Anterior cingulate cortex (tissue), 58 donors: ENCODE data around the gene FAM120B.
"Not testable (repeated sequence)": the region's sequence is repeated elsewhere in the genome, so short reads cannot be mapped to it uniquely, and the experiment has no call there.

Source experiments
- DNase-seq, 58 donors: peaks; one replicate each; lab custom pipeline; 2025; lab: John Stamatoyannopoulos, UW

Gene FAM120B

DNA sequence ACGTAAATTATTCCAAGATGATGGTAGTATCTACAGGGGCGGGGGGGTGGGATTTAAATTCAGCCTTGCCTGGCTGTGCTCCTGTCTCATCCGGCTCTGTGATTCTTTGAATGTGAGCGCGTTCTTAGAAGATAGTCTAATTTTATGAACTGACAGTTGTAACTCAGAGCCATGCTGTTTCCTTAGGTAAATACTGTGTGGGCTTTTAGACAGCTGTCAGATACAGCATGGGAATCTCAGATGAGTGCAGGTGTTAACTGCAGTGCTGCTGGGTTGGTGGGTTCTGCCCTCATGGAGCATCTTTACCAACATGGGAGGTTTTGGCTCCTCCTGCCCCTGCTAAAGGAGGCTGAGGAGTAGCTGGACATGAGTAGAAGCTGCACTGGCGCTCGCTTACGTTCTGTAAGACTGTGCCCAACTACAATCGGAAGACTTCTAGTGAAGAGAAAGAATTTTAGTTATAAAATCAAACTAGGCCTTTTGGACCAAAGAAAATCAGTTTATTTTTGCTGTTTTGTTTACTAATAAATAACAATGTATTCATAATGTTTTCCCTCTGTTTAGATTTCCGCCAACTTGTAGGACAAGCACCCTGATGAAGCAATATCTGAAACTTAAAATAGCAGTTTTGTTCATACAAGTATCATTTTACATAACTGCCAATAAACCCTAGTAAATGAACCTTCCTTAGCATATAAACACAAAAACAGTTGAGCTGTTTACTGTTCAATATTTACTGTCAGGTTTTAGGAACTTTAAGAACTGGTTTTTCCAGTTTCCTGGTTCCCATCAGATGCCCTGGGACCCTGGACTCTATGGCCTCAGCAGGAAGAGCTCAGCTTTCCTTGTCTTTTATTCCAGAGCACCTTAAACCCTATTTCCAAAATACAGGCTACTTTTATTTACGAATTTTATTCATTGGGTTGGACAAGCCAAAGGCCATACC, 66.1 kb downstream of the FAM120B start:
- DNase-seq = no peak

- no peak for DNase-seq
Measured at GRCh38 chr6:170374571-170375444, 68.2 kb downstream of the FAM120B start.

DNA sequence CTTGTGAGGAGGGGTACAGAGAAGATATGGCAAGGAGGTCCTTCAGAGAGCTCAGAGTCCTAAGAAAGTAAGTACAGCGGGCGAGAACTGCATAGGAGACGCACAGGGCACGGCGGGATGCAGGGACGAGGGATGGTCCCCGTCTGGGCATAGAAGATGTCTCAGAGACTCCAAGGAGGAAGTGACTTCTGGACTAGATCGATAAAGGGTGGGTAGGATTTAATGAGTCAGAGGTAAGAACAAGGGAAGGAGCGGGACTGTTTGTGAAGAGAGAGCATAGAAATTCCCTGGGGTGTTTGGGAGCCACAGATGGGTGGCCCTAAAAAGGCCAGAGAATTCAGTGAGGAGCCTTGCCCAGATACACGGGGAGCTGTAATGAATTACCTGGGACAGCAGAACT, 69.1 kb downstream of the FAM120B start:
- DNase-seq = no peak

DNA sequence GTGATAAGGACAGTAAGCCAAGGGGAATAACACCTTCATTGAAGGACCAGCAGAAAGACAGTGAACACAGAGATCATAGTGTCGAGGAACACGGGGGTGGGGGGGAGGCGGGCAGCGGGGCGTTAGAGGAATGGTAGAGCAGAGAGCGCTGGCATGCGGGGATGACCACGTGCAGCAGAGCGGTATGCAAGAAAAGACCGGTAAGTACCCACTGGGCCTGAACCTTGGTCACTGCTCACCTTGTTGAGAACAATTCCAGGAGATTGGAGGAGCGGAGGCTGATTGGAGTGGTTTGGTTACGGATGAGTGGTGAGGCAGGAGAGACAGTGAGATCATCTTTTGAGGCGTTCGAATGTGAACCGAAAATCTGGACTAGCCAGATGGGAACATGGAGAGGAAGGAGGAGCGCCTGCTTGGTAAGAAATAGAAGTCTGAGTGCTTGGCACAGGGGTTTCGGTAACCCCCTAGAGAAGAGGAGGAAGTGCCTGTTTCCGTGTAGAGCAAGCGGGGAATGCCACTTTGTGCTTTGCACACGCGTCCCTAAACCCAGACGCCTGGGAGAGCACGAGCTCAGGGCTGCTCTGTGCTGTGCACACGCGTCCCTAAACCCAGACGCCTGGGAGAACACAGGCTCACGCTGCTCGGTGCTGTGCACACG, 70.0 kb downstream of the FAM120B start:
- DNase-seq = peak in 1 of 58 donors; percentile 10

GRCh38 chr6:170378502-170378901, 71.9 kb downstream of the FAM120B start:
- DNase-seq = no peak

GRCh38 chr6:170381562-170381961, 75.0 kb downstream of the FAM120B start:
- no peak for DNase-seq

GRCh38 chr6:170383466-170384035, 77.0 kb downstream of the FAM120B start:
- no peak for DNase-seq

- no peak for DNase-seq
Measured at GRCh38 chr6:170385506-170385905, 78.9 kb downstream of the FAM120B start.

DNA sequence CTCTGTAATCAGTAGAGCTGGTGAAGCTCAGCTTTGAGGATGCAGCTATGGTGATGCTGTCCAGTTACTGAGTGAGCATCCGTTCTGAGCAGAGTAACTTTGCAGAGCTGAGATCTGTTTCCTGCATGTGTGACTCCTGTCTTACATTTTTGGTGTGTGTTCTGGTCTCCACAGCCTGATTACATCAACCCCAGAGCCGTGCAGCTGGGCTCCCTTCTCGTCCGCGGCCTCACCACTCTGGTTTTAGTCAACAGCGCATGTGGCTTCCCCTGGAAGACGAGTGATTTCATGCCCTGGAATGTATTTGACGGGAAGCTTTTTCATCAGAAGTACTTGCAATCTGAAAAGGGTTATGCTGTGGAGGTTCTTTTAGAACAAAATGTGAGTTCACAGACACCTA, 81.6 kb downstream of the FAM120B start:
- no peak for DNase-seq

GRCh38 chr6:170393033-170393432, 86.5 kb downstream of the FAM120B start:
- no peak for DNase-seq

DNA sequence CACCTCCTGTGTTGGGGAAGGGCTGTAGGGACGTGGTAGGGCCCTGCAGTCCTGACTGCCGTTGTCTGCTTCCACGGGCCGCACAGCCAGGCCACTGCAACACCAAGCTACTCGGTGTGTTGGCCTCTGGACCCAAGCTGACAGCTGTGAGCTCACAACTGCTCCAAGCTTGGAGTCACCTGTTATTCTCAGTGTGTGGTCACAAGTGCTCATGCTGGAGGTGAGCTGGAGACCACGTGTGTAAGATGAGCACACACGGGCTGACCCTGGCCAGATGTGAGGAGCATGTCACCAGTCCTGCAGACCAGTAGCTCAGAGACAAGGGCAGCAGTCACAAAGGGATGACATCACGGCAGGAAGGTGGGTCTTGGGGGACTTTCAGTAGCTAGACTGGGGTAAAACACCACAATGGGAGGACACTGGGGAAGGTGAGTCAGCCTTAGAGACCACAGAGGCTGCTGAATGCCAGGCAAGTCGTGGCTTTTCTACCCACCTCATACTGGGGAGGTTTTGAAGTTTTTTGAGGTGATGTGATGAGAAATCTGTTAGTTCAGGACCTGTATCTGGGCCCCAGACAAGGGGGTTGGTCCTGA, 87.3 kb downstream of the FAM120B start:
- no peak for DNase-seq

- DNase-seq = no peak
Measured at GRCh38 chr6:170394980-170395379, 88.4 kb downstream of the FAM120B start.

DNA sequence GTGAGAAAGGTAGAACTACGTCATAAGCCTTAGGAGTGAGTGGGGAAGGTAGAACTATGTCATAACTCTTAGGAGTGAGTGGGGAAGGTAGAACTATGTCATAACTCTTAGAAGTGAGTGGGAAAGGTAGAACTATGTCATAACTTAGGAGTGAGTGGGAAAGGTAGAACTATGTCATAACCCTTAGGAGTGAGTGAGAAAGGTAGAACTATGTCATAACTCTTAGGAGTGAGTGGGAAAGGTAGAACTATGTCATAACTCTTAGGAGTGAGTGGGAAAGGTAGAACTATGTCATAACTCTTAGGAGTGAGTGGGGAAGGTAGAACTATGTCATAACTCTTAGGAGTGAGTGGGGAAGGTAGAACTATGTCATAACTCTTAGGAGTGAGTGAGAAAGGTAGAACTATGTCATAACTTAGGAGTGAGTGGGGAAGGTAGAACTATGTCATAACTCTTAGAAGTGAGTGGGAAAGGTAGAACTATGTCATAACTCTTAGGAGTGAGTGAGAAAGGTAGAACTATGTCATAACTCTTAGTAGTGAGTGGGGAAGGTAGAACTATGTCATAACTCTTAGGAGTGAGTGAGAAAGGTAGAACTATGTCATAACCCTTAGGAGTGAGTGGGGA, 92.3 kb downstream of the FAM120B start:
- DNase-seq = not testable (repeated sequence)

DNA sequence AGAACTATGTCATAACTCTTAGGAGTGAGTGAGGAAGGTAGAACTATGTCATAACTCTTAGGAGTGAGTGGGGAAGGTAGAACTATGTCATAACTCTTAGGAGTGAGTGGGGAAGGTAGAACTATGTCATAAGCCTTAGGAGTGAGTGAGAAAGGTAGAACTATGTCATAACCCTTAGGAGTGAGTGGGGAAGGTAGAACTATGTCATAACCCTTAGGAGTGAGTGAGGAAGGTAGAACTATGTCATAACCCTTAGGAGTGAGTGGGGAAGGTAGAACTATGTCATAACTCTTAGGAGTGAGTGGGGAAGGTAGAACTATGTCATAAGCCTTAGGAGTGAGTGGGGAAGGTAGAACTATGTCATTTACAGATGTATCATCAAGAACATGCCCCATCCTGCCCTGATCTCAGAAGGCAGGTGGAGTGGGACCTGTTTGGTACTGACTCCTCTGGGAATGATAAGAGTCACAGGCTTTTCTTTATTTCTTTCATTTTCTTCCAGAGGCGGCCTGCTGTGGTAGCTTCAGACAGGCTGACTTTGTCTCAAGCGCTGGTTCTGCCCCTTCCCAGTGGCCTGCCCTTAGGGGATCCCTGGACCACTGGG, 93.5 kb downstream of the FAM120B start:
- not testable (repeated sequence) for DNase-seq

DNA sequence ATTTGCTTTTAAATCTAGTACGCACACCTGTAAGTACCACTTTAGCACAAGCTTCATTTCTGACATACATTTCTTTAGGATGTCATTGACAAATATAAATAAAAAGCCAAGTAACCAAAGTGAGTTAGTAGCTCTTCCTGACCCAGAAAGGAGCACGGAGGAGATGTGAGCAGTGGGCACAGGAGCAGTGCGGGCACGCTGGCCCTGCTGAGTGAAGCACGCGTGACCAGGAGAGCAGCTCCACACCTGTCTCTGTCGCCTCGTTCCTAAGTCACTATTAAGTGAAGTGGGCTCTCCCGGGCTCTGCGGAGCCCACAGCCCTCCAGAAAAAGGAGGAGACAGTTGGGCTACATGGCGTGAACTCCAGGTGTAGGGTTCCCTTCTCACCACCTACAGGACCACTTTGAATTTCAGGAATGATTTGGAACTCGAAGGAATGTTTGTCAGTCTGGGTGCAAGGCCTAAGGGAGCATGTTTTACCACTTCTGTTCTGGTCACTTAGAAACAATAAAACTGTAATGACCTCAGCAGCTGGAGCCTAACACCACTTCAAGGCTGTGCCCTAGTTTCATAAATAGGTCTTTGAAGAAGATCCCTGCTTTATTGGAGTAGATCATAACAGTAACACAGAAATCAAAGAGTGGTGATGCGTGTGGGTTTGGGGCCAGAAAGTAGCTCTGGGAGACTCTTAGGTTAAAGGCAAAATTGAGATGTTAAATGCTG, 95.9 kb downstream of the FAM120B start:
- no peak for DNase-seq

DNA sequence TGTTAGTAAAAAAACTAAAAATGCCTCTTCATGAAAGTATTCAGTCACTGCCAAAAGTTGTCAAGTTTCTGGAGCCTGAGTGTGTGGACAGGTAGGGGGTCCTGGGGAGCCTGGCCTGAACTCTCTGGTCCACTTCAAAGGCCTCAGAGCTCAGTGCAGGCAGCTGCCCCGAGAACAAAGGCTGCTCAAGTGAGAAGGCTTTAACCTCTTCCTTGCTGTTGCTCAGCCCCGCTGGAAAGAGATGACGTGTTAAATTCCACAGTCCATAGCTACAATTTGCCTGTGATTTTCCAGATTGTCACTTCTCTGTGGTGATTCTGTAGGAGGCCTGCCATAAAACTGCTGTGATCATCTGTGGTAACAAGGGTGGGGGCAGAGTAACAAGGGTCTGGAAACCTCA, 96.9 kb downstream of the FAM120B start:
- peak in 2 of 58 donors; percentile 23 to 29 for DNase-seq

DNA sequence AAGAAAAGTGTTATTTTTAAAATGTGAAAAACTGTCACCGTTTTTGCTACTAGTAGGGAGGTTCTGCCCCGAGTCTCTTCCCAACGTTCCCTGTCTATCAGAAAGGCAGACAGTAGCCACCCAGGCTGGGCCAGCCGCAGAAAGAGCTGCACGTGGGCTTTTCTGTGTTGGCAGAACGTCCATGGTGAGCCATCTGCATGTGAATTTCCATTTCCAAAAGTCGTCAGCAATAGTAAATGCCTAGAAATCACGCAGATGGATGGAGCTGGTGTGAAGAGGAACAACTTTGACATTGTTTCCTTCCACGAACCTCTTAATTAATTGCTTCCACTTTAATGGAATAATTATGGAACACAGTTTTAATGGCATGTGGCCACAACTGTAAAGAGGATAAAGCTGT, 97.5 kb downstream of the FAM120B start:
- peak in 53 of 58 donors; percentile 21 to 85 (median 63) for DNase-seq

- peak in 6 of 58 donors; percentile 4 to 24 (median 20) for DNase-seq
Measured at GRCh38 chr6:170404697-170405096, 98.1 kb downstream of the FAM120B start.
